SJSA1 (cell line): ENCODE measurements around the gene SPATA31D4. TPM values are rescaled to one million over a fixed set of nuclear protein-coding genes. Genes with fewer than 3 reads are reported as not detected.
"Not testable (repeated sequence)": the region's sequence is repeated elsewhere in the genome, so short reads cannot be mapped to it uniquely, and the experiment has no call there.

Experiments used
- DNase-seq, 2 experiments: peaks; one replicate each; pipeline ENCODE4 v3.0.0-alpha.2; 2015 to 2020; ENCODE audit warnings: low spot score in 2 of 2, low read depth in 1 of 2
- H3K27ac ChIP-seq: fragments of 250-450 bp; sonication (Bioruptor Pico); 2 replicates; pipeline ENCODE4 v1.5.1; 2020; ENCODE audit warnings: mild to moderate bottlenecking, moderate library complexity
- H3K27me3 ChIP-seq: fragments of 250-450 bp; sonication (Bioruptor Pico); replicated peaks from 2 replicates; pipeline ENCODE4 v1.5.1; 2020; ENCODE audit warnings: mild to moderate bottlenecking, moderate library complexity
- H3K36me3 ChIP-seq: fragments of 250-450 bp; sonication (Bioruptor Pico); 2 replicates; pipeline ENCODE4 v1.5.1; 2020; ENCODE audit warnings: mild to moderate bottlenecking
- H3K4me1 ChIP-seq: fragments of 250-450 bp; sonication (Bioruptor Pico); replicated peaks from 2 replicates; pipeline ENCODE4 v1.6.1; 2021; ENCODE audit warnings: mild to moderate bottlenecking
- H3K4me3 ChIP-seq: fragments of 250-450 bp; sonication (Bioruptor Pico); 2 replicates; pipeline ENCODE4 v1.5.1; 2020; ENCODE audit warnings: mild to moderate bottlenecking
- H3K9me3 ChIP-seq: fragments of 250-450 bp; sonication (Bioruptor Pico); replicated peaks from 2 replicates; pipeline ENCODE4 v1.5.1; 2020; ENCODE audit warnings: mild to moderate bottlenecking
- total RNA-seq: library from RNA; depleted of rRNA; stranded (reverse); fragments of >200 nt; shearing (Covaris generic); gene quantifications from 2 replicates; pipeline ENCODE4 v1.2.3, GENCODE V29; 2014; rRNA removed

The SPATA31D4 gene
- total RNA-seq, result not detected in 2 replicates

- DNase-seq, H3K36me3 ChIP-seq, H3K27ac ChIP-seq, H3K4me1 ChIP-seq, H3K9me3 ChIP-seq, H3K27me3 ChIP-seq, H3K4me3 ChIP-seq: not testable (repeated sequence)
Measured at GRCh38 chr9:81928305-81928704, at the start of gene SPATA31D4. SPATA31D4 (plus strand) TSS chr9:81928428; CDS start chr9:81928514, 86 bp downstream.

DNA sequence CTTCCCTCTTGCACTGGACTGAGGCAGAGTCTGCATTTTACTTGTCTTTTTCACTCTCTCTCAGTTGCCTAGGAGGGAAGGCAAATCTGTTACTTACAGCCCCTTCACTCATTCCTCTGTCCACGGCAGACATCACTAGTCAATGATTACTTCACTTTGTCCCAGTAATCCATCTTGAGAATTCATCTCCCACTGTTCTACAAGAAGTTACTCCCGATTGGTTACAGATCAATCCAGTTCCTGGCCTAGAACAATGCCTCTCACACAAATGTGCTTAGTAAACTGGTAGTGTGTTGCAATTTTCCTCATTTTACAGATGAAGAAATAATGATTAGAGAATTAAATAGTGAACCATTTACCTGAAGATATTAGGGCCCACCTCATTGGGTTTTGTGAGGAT lies 49.7 kb upstream of the SPATA31D4 start:
- Histone ChIP-seq H3K4me1 (peaks cover 39% of the 10 kb centered on the region), H3K27me3 (no peaks in the 10 kb centered on the region), H3K36me3 (no peaks in the 10 kb centered on the region), H3K27ac (no peak overlapping the region), H3K9me3 (no peaks in the 10 kb centered on the region), H3K4me3 (no peak overlapping the region)
- DNase-seq, result no peak

GRCh38 chr9:81879501-81879916 lies 48.7 kb upstream of the SPATA31D4 start:
- Histone ChIP-seq H3K36me3 (no peaks in the 10 kb centered on the region), H3K27ac (peak overlapping the region; percentile 33; the same call in 1 of the 2 replicates), H3K27me3 (no peaks in the 10 kb centered on the region), H3K4me3 (no peak overlapping the region), H3K9me3 (no peaks in the 10 kb centered on the region), H3K4me1 (peaks cover 33% of the 10 kb centered on the region)
- DNase-seq, result peak in 1 of 2 experiments; percentile 25

GRCh38 chr9:81885602-81886001 lies 42.6 kb upstream of the SPATA31D4 start:
- no peaks in the 10 kb centered on the region for H3K27me3 ChIP-seq
- no peak overlapping the region for H3K27ac ChIP-seq
- no peaks in the 10 kb centered on the region for H3K4me1 ChIP-seq
- H3K9me3 ChIP-seq, result no peaks in the 10 kb centered on the region
- H3K4me3 ChIP-seq, result no peak overlapping the region
- no peaks in the 10 kb centered on the region for H3K36me3 ChIP-seq
- no peak for DNase-seq

DNA sequence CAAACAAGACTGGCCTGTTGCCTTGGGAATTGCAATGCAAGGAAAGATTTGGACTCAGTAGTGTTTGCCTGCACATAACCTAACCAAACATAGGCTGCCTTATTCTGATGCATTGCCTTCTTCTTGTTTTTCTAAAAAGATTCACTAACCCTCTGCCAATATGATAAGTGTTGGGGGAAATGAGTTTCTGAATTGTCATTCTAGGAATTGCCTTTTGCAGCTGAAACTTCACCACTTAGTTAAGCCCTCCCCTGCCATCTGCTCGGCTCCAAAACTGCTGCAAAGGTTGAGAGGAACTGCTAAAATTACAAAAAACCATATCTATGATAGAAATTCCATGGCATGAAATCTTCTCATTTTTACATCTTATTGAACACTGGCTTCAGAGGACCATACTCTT lies 41.6 kb upstream of the SPATA31D4 start:
- Histone ChIP-seq H3K4me3 (no peak overlapping the region), H3K4me1 (no peaks in the 10 kb centered on the region), H3K36me3 (no peaks in the 10 kb centered on the region), H3K27ac (no peak overlapping the region), H3K9me3 (no peaks in the 10 kb centered on the region), H3K27me3 (no peaks in the 10 kb centered on the region)
- no peak for DNase-seq

DNA sequence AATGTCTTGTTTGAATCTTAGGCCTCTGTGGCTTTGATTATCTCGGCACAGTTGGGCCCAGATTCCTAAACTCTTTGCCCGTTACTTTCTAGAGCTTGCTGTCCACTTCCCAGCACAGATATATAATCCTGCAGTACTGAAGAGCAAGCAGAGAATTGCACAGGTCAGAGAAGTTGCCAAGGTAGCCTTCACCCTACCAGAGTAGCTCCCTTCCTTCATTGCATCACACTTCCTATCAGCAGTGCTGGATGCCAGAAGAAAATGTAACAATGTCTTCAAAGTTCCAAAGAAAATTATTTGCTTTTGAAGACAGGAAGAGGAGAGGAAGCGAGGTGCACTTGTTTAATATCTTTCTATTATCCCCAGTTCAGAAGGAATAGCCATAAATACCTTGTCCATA lies 38.1 kb upstream of the SPATA31D4 start:
- no peak for DNase-seq

GRCh38 chr9:81892440-81892839 lies 35.8 kb upstream of the SPATA31D4 start:
- Histone ChIP-seq H3K9me3 (no peaks in the 10 kb centered on the region), H3K4me3 (no peak overlapping the region), H3K27ac (no peak overlapping the region), H3K27me3 (no peaks in the 10 kb centered on the region), H3K36me3 (no peaks in the 10 kb centered on the region), H3K4me1 (no peaks in the 10 kb centered on the region)
- DNase-seq, result no peak

More for the DNA sequence above, 38.1 kb upstream of the SPATA31D4 start:
- Histone ChIP-seq H3K9me3 (no peaks in the 10 kb centered on the region), H3K4me3 (no peak overlapping the region), H3K27ac (no peak overlapping the region), H3K27me3 (no peaks in the 10 kb centered on the region), H3K36me3 (no peaks in the 10 kb centered on the region), H3K4me1 (no peaks in the 10 kb centered on the region)

GRCh38 chr9:81893929-81894328 lies 34.3 kb upstream of the SPATA31D4 start:
- DNase-seq, result no peak
- H3K4me3 ChIP-seq, result no peak overlapping the region
- H3K27ac ChIP-seq, result no peak overlapping the region
- H3K27me3 ChIP-seq, result no peaks in the 10 kb centered on the region
- peaks cover 3% of the 10 kb centered on the region; the same call in 1 of the 2 replicates for H3K4me1 ChIP-seq
- H3K36me3 ChIP-seq, result no peaks in the 10 kb centered on the region
- H3K9me3 ChIP-seq, result no peaks in the 10 kb centered on the region

DNA sequence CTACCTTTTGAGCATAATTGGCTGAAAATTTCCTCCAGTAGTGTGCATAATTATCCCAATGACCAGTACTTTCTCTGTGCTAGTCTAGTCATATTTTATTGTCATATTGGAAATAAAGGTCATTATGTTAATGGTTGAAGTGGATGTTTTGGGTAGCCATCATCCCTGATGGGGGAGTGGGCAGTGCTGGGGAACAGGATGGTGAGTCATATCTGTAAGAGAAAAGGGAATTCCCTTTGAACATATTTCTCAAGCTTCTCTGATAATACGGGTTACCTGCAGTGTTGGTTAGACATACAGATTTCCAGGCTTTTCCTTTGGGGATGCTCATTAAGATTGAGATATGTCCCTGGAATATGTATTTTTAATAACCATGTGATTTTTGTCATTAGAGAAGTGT lies 33.3 kb upstream of the SPATA31D4 start:
- H3K27ac ChIP-seq, result no peak overlapping the region
- no peaks in the 10 kb centered on the region for H3K36me3 ChIP-seq
- DNase-seq, result no peak
- no peaks in the 10 kb centered on the region for H3K27me3 ChIP-seq
- H3K4me3 ChIP-seq, result no peak overlapping the region
- H3K4me1 ChIP-seq, result peaks cover 3% of the 10 kb centered on the region; the same call in 1 of the 2 replicates
- H3K9me3 ChIP-seq, result no peaks in the 10 kb centered on the region

DNA sequence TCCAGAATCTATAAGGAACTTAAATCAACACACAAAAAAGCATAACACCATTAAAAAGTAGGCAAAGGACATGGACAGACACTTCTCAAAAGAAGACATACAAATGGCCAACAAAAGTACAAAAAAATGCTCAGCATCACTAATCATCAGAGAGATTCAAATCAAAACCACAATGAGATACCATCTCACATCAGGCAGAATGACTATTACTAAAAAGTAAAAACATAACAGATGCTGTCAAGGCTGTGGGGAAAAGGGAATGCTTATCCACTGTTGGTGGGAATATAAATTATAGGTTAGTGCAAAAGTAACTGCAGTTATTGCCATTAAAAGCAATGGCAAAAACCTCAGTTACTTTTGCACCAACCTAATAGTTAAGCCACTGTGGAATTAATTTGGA lies 32.2 kb upstream of the SPATA31D4 start:
- Histone ChIP-seq H3K27me3 (no peaks in the 10 kb centered on the region), H3K4me3 (no peak overlapping the region), H3K27ac (no peak overlapping the region), H3K4me1 (peaks cover 3% of the 10 kb centered on the region; the same call in 1 of the 2 replicates), H3K36me3 (no peaks in the 10 kb centered on the region), H3K9me3 (no peaks in the 10 kb centered on the region)
- DNase-seq, result no peak

DNA sequence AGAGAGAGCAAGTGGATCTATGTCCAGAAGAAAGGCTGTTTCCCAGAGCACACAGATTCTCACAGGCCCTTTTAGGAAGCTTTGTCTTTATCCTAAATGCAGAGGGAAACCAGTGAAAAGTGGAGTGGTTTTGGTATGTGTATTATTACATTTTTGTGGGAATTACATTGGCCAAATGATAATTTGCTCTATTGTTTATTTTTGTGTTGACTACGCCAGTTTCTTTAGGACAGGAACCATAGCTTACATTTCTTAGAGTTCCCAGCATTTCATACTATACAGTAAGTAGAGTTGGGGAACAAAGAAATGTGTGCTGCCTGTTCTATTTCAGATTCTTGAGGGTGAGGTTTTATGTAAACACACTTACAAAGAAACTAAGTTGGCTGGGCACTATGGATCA lies 29.4 kb upstream of the SPATA31D4 start:
- peak in 1 of 2 experiments; percentile 66 for DNase-seq
- H3K36me3 ChIP-seq, result no peaks in the 10 kb centered on the region
- H3K27ac ChIP-seq, result no peak overlapping the region
- H3K4me3 ChIP-seq, result no peak overlapping the region
- peaks cover 3% of the 10 kb centered on the region; the same call in 1 of the 2 replicates for H3K4me1 ChIP-seq
- H3K9me3 ChIP-seq, result no peaks in the 10 kb centered on the region
- H3K27me3 ChIP-seq, result no peaks in the 10 kb centered on the region

DNA sequence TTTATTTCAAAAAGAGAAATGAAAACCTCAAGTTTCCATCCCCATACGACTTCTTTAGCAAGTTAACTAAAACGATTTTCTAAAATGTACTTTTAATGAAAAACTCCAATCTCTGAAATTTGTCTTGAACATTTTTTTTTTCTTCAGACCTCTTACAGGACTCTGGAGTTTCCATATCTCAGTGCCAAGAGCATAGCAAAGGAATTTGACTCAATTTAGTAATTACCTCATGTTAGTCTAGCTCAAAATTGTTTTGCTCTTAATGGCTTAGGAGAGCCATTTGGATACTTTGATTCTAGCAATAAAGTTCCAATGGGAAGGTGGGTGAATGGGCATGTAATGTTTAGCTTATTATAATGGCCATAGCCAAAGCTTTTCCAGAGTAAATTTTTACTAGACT lies 26.0 kb upstream of the SPATA31D4 start:
- Histone ChIP-seq H3K9me3 (no peaks in the 10 kb centered on the region), H3K27ac (no peak overlapping the region), H3K36me3 (no peaks in the 10 kb centered on the region), H3K4me3 (no peak overlapping the region), H3K27me3 (no peaks in the 10 kb centered on the region), H3K4me1 (peaks cover 3% of the 10 kb centered on the region; the same call in 1 of the 2 replicates)
- no peak for DNase-seq

DNA sequence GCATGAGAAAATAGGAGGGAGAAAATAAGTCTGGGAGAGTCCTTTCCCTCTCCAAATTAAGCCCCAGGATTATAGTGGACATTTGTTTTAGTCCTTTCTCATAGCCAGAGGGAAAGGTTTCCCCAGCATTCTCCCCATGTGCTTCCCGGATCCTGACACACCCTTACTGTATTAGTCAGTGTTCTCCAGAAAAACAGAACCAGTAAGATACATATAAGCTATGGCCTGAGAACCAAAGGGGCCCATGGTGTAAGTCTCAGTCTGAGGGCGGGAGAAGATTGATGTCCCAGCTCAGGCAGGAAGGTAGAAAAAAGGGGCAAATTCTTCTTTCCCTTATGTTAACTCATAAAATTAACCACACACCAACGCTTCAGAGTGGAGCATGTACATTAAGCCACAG lies 25.6 kb upstream of the SPATA31D4 start:
- Histone ChIP-seq H3K9me3 (no peaks in the 10 kb centered on the region), H3K27me3 (no peaks in the 10 kb centered on the region), H3K36me3 (no peaks in the 10 kb centered on the region), H3K4me1 (peaks cover 3% of the 10 kb centered on the region; the same call in 1 of the 2 replicates), H3K4me3 (no peak overlapping the region), H3K27ac (no peak overlapping the region)
- no peak for DNase-seq

DNA sequence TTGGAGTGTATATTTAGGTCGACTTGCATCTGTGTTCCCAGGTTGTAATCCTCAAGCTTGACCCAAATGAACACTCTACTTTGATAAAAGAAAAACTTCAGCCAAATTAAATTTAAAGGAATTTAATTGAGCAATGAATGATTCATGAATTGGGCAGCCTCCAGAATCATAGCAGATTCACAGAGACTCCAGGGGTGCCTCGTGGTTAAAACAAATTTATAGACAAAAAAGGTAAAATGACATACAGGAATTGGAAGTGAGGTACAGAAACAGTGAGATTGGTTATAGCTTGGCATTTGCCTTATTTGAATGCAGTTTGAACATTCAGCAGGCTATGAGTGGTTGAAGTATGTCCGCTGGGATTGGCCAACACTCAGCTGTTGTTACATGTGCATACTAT lies 21.6 kb upstream of the SPATA31D4 start:
- no peak for DNase-seq
- Histone ChIP-seq H3K36me3 (no peaks in the 10 kb centered on the region), H3K27ac (no peak overlapping the region), H3K9me3 (no peaks in the 10 kb centered on the region), H3K4me3 (no peak overlapping the region), H3K27me3 (no peaks in the 10 kb centered on the region), H3K4me1 (no peaks in the 10 kb centered on the region)

- Histone ChIP-seq H3K4me3 (no peak overlapping the region), H3K9me3 (no peaks in the 10 kb centered on the region), H3K4me1 (no peaks in the 10 kb centered on the region), H3K36me3 (no peaks in the 10 kb centered on the region), H3K27ac (no peak overlapping the region), H3K27me3 (no peaks in the 10 kb centered on the region)
- no peak for DNase-seq
Measured at GRCh38 chr9:81912135-81912534, 16.1 kb upstream of the SPATA31D4 start.
